K562 (cell line): ENCODE results near the gene NDUFB10. TPM values are rescaled to one million over a fixed set of nuclear protein-coding genes. Genes with fewer than 3 reads are reported as not detected.

Experiments used
- CBFA2T2 ChIP-seq: fragments of 450-650 bp; conservative IDR thresholded peaks from 2 replicates; pipeline ENCODE4 v1.6.1; 2017; ENCODE audit warnings: mild to moderate bottlenecking
- FOXJ2 ChIP-seq: fragments of 200-800 bp; sonication (Bioruptor generic); IDR thresholded peaks from 2 replicates; pipeline ENCODE4 v1.6.1; 2016; ENCODE audit warnings: missing genetic modification characterization, missing compliant biosample characterization
- GATAD2A ChIP-seq: fragments of 450-650 bp; IDR thresholded peaks from 2 replicates; pipeline ENCODE4 v1.6.1; 2017
- GTF2E2 ChIP-seq: fragments of 200-800 bp; sonication (Bioruptor generic); IDR thresholded peaks from 2 replicates; pipeline ENCODE4 v1.6.1; 2016; ENCODE audit warnings: missing genetic modification characterization, missing compliant biosample characterization
- HNRNPK ChIP-seq: fragments of 200-400 bp; formaldehyde crosslinking; IDR thresholded peaks from one replicate; pipeline ENCODE4 v1.6.1; 2018; ENCODE audit warnings: mild to moderate bottlenecking, low read depth, low read length; ENCODE audit not compliant: poor library complexity, severe bottlenecking
- IFI16 ChIP-seq: fragments of 250-450 bp; sonication (Bioruptor Pico); IDR thresholded peaks from 2 replicates; pipeline ENCODE4 v2.1.2; 2022; ENCODE audit warnings: mild to moderate bottlenecking, inconsistent platforms
- LARP7 ChIP-seq: fragments of 450-650 bp; IDR thresholded peaks from 2 replicates; pipeline ENCODE4 v1.6.1; 2016
- MAFF ChIP-seq: IDR thresholded peaks from 2 replicates; pipeline ENCODE4 v1.6.1; 2012; ENCODE audit warnings: low read length, improper control_type of control experiment
- MBD2 ChIP-seq: sonication (generic); IDR thresholded peaks from 2 replicates; pipeline ENCODE4 v1.6.1; 2016; ENCODE audit warnings: low read depth, borderline replicate concordance
- MCM7 ChIP-seq, 2 experiments: fragments of 450-650 bp; IDR thresholded peaks; 2 replicates each; pipeline ENCODE4 v1.6.1; 2016 to 2018
- NEUROD1 ChIP-seq: fragments of 150-350 bp; IDR thresholded peaks from 2 replicates; pipeline ENCODE4 v1.6.1; 2014; ENCODE audit warnings: borderline replicate concordance, low read length, low read depth; ENCODE audit not compliant: partially characterized antibody
- POLR2G ChIP-seq: fragments of 200-400 bp; formaldehyde crosslinking; IDR thresholded peaks from 2 replicates; pipeline ENCODE4 v1.6.1; 2017; ENCODE audit warnings: low read depth, mild to moderate bottlenecking, antibody characterized with exemption, low read length, moderate library complexity
- SRSF7 ChIP-seq: fragments of 200-400 bp; formaldehyde crosslinking; optimal IDR thresholded peaks from 2 replicates; pipeline ENCODE3; 2017; ENCODE audit warnings: mild to moderate bottlenecking, low read depth, low read length
- SRSF9 ChIP-seq: fragments of 200-400 bp; formaldehyde crosslinking; IDR thresholded peaks from 2 replicates; pipeline ENCODE4 v1.6.1; 2017; ENCODE audit warnings: low read depth, low read length, borderline replicate concordance
- TEAD2 ChIP-seq: fragments of 450-650 bp; IDR thresholded peaks from 2 replicates; pipeline ENCODE4 v1.6.1; 2016; ENCODE audit warnings: missing genetic modification characterization, control low read depth, missing compliant biosample characterization
- ZNF143 ChIP-seq: sonication (generic); formaldehyde crosslinking; IDR thresholded peaks from 2 replicates; pipeline ENCODE4 v1.9.0; 2022; ENCODE audit warnings: mild to moderate bottlenecking, missing genetic modification reagents
- ZNF668 ChIP-seq: fragments of 250-450 bp; sonication (Bioruptor Pico); IDR thresholded peaks from 2 replicates; pipeline ENCODE4 v1.8.0; 2022; ENCODE audit warnings: mild to moderate bottlenecking, inconsistent platforms
- ZNF77 ChIP-seq: fragments of 250-450 bp; sonication (Bioruptor Pico); IDR thresholded peaks from 2 replicates; pipeline ENCODE4 v1.5.0; 2020
- ZNF780A ChIP-seq: fragments of 250-450 bp; sonication (Bioruptor Pico); IDR thresholded peaks from 2 replicates; pipeline ENCODE4 v1.5.0; 2021; ENCODE audit warnings: mild to moderate bottlenecking
- polyA plus RNA-seq, 8 experiments: library from polyadenylated mRNA; depleted of rRNA in 4 of 8; stranded (reverse) in 5 of 8; unstranded in 3 of 8; fragments of >200 nt; fragmentation: Nextera tagmentation in 2 of 8; fragmentation: Illumina TruSeq in 1 of 8; extraction: Ambion mirVana in 2 of 8; extraction: Trizol in 1 of 8; gene quantifications; 2 replicates each; pipeline versions ENCODE4 v1.2.1 to v1.2.3, GENCODE V29; 2011 to 2014; ENCODE audit warnings: inconsistent platforms in 1 of 8, missing spikeins in 1 of 8
- total RNA-seq, 7 experiments: library from RNA; depleted of rRNA in 6 of 7; stranded (reverse); fragments of >200 nt in 6 of 7; fragmentation: Illumina TruSeq in 2 of 7; extraction: Trizol in 2 of 7; gene quantifications; 2 replicates each; pipeline versions ENCODE4 v1.2.1 to v1.2.3, GENCODE V29; 2011 to 2021; ENCODE audit warnings: low replicate concordance in 1 of 7
- TF ChIP-seq, protein P1 (sequence below), 2 experiments: fragments of 450-650 bp; formaldehyde crosslinking in 1 of 2; IDR thresholded peaks; 2 replicates each; pipeline versions ENCODE4 v1.4.0 to v1.6.1; 2014 to 2020; ENCODE audit warnings: mild to moderate bottlenecking in 2 of 2, borderline replicate concordance in 1 of 2, low read depth in 1 of 2
- TF ChIP-seq, protein P2 (sequence below): fragments of 250-450 bp; sonication (Bioruptor Pico); IDR thresholded peaks from 2 replicates; pipeline ENCODE4 v1.4.0; 2020; ENCODE audit warnings: mild to moderate bottlenecking, moderate library complexity

NDUFB10 gene
- total and polyA plus RNA-seq, 9 of the 15 experiments (the other 6 are each of a cell fraction or from before 2014, with no cell fraction given) = 69.3 to 527 (median 161) TPM

DNA sequence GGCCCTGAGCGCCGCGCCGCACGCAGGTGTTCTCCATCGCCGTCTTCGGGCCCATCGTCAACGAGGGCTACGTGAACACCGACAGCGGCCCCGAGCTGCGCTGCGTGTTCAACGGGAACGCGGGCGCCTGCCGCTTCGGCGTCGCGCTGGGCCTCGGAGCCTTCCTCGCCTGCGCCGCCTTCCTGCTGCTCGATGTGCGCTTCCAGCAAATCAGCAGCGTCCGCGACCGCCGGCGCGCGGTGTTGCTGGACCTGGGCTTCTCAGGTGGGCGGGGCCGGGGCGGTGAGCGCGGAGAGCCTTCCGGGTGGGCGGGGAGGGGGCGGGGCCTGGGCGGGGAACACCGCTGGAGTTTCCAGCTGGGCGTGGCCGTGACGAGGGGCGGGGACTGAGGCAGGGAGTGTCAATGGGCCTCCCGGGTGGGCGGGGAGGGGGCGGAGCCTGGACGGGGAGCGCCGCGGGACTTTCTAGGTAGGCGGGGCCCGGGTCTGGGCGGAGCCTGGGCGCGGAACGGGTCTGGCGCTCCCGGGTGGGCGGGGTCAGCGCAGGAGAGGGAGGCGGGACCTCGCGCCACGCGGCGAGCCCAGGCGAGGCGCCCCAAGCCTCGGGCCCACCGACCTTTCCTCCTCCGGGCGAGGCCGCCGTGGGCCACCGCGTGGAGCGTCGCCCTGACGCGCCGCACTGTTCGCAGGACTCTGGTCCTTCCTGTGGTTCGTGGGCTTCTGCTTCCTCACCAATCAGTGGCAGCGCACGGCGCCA lies 32.8 kb downstream of the NDUFB10 start (continued):
- TF ChIP-seq SRSF7 (no peak), HNRNPK (no peak), CBFA2T2 (no peak), GATAD2A (0 out of 2 replicates have a peak, but pooled peaks have one; percentile 30), POLR2G (peak; percentile 82), FOXJ2 (tag) (no peak), NEUROD1 (peak; percentile 1), IFI16 (CRISPR knock-in tag) (no peak), MBD2 (no peak), MCM7 (IDR thresholded peaks at IDR 0.05) (no peak), SRSF9 (no peak), ZNF780A (no peak), ZNF143 (CRISPR knock-in tag) (no peak), GTF2E2 (tag) (no peak), LARP7 (no peak), ZNF77 (no peak), TEAD2 (tag) (no peak), MAFF (no peak), ZNF668 (CRISPR knock-in tag) (no peak)
- TF ChIP-seq, protein P1, sequence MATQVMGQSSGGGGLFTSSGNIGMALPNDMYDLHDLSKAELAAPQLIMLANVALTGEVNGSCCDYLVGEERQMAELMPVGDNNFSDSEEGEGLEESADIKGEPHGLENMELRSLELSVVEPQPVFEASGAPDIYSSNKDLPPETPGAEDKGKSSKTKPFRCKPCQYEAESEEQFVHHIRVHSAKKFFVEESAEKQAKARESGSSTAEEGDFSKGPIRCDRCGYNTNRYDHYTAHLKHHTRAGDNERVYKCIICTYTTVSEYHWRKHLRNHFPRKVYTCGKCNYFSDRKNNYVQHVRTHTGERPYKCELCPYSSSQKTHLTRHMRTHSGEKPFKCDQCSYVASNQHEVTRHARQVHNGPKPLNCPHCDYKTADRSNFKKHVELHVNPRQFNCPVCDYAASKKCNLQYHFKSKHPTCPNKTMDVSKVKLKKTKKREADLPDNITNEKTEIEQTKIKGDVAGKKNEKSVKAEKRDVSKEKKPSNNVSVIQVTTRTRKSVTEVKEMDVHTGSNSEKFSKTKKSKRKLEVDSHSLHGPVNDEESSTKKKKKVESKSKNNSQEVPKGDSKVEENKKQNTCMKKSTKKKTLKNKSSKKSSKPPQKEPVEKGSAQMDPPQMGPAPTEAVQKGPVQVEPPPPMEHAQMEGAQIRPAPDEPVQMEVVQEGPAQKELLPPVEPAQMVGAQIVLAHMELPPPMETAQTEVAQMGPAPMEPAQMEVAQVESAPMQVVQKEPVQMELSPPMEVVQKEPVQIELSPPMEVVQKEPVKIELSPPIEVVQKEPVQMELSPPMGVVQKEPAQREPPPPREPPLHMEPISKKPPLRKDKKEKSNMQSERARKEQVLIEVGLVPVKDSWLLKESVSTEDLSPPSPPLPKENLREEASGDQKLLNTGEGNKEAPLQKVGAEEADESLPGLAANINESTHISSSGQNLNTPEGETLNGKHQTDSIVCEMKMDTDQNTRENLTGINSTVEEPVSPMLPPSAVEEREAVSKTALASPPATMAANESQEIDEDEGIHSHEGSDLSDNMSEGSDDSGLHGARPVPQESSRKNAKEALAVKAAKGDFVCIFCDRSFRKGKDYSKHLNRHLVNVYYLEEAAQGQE (IDR thresholded peaks at IDR 0.05; ENCODE audit: borderline replicate concordance) = no peak
- TF ChIP-seq, protein P1 (CRISPR knock-in tag; IDR thresholded peaks at IDR 0.05; ENCODE audit: low read depth) = peak; percentile 58; the same call in 1 of the 2 replicates
- TF ChIP-seq, protein P2, sequence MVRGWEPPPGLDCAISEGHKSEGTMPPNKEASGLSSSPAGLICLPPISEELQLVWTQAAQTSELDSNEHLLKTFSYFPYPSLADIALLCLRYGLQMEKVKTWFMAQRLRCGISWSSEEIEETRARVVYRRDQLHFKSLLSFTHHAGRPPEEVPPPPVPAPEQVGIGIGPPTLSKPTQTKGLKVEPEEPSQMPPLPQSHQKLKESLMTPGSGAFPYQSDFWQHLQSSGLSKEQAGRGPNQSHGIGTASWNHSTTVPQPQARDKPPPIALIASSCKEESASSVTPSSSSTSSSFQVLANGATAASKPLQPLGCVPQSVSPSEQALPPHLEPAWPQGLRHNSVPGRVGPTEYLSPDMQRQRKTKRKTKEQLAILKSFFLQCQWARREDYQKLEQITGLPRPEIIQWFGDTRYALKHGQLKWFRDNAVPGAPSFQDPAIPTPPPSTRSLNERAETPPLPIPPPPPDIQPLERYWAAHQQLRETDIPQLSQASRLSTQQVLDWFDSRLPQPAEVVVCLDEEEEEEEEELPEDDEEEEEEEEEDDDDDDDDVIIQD (CRISPR knock-in tag) = no peak
